PC-9 (cell line): ENCODE measurements around the gene ZNF831. TPM values are rescaled to one million over a fixed set of nuclear protein-coding genes. Genes with fewer than 3 reads are reported as not detected.

Experiments
- BruUV-seq: library from RNA; stranded (reverse); fragments of 400-500 nt; replicated peaks from 2 replicates; lab custom pipeline; 2021; lab: Mats Ljungman, UMichigan
- CTCF ChIA-PET: fragments of 300-600 bp; sonication (Branson Sonifier 250); formaldehyde crosslinking; loops from one replicate; lab custom pipeline; 2022; ENCODE audit warnings: antibody characterized with exemption; lab: Charles Lee
- POLR2A ChIA-PET: fragments of 300-600 bp; sonication (Branson Sonifier 250); formaldehyde crosslinking; loops from one replicate; lab custom pipeline; 2022; ENCODE audit warnings: antibody characterized with exemption; ENCODE audit not compliant: unreplicated experiment; lab: Charles Lee
- DNase-seq, 2 experiments: peaks; one replicate each; pipeline versions ENCODE4 v3.0.0 to v3.0.0-alpha.2; 2015 to 2022; ENCODE audit warnings: mixed read lengths in 1 of 2
- H2AFZ ChIP-seq: fragments of 200-600 bp; sonication (generic); 2 replicates; pipeline ENCODE4 v1.8.1; 2017; ENCODE audit warnings: antibody characterized with exemption
- H3F3A ChIP-seq: fragments of 200-600 bp; sonication (generic); 2 replicates; pipeline ENCODE4 v1.8.1; 2017; ENCODE audit warnings: antibody characterized with exemption, mild to moderate bottlenecking, low read depth; ENCODE audit not compliant: insufficient read depth
- H3K27ac ChIP-seq: fragments of 200-600 bp; sonication (generic); 2 replicates; pipeline ENCODE4 v1.6.1; 2016; ENCODE audit warnings: mixed run types
- H3K27me3 ChIP-seq: fragments of 200-600 bp; sonication (generic); 2 replicates; pipeline ENCODE4 v1.6.1; 2016; ENCODE audit warnings: low read depth, mixed run types; ENCODE audit not compliant: insufficient read depth
- H3K36me3 ChIP-seq: fragments of 200-600 bp; sonication (generic); 2 replicates; pipeline ENCODE4 v1.6.1; 2016; ENCODE audit warnings: low read depth, mixed run types
- H3K4me1 ChIP-seq: fragments of 200-600 bp; sonication (generic); replicated peaks from 2 replicates; pipeline ENCODE4 v1.6.1; 2016; ENCODE audit warnings: mixed run types; ENCODE audit not compliant: insufficient read depth
- H3K4me2 ChIP-seq: fragments of 200-600 bp; sonication (generic); 2 replicates; pipeline ENCODE4 v1.6.1; 2017; ENCODE audit warnings: mixed run types
- H3K4me3 ChIP-seq: fragments of 200-600 bp; sonication (generic); 2 replicates; pipeline ENCODE4 v1.6.1; 2016; ENCODE audit warnings: mixed run types
- H3K79me2 ChIP-seq: fragments of 200-600 bp; sonication (generic); 2 replicates; pipeline ENCODE4 v1.6.1; 2017; ENCODE audit warnings: low read depth, mixed run types
- H3K9me2 ChIP-seq: fragments of 200-600 bp; sonication (generic); 2 replicates; pipeline ENCODE4 v1.8.1; 2017; ENCODE audit warnings: mild to moderate bottlenecking; ENCODE audit not compliant: insufficient read depth
- H3K9me3 ChIP-seq: fragments of 200-600 bp; sonication (generic); 2 replicates; pipeline ENCODE4 v1.8.1; 2016; ENCODE audit warnings: low read depth; ENCODE audit not compliant: insufficient read depth
- H4K20me1 ChIP-seq: fragments of 200-600 bp; sonication (generic); 2 replicates; pipeline ENCODE4 v1.8.1; 2017; ENCODE audit not compliant: insufficient read depth
- CTCF ChIP-seq: fragments of 200-600 bp; sonication (generic); conservative IDR thresholded peaks from 2 replicates; pipeline ENCODE4 v1.6.1; 2017; ENCODE audit warnings: mixed run types, antibody characterized with exemption, mild to moderate bottlenecking, moderate library complexity
- EZH2 ChIP-seq: fragments of 200-600 bp; sonication (generic); IDR thresholded peaks from 2 replicates; pipeline ENCODE4 v1.8.0; 2017; ENCODE audit warnings: antibody characterized with exemption, low read depth
- intact Hi-C: fragments of 100-400 bp; cut with micrococcal nuclease; formaldehyde crosslinking; loops from one replicate; pipeline ENCODE4 v1.10.0; 2022; ENCODE audit not compliant: unreplicated experiment
- total RNA-seq: library from RNA; stranded (reverse); gene quantifications from 2 replicates; pipeline ENCODE4 v1.2.3, GENCODE V29; 2021

The ZNF831 gene
- total RNA-seq, 1 experiment from 2014 or later: not detected

DNA sequence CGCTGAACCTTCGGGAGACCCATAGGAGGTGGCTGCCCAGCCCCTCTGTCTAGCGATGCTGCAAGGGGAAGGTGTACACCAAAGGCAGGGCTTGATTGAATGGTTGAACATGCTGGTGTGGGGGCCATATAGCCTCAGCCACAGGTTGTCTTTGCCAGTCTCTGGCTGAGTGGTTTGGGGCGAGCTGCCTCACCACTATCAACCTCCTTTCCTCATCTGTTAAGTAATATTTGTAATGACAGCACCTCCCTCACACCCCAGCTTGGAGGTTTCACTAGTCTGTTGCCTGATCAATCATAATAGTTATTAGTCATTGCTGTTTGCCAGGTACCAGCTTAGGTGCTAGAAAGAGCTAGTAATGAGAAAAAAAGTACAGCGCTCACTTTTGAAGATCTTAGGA, 11.8 kb upstream of the ZNF831 start:
- Histone ChIP-seq H3K4me2 (no peak overlapping the region), H3K27me3 (peaks cover 95% of the 10 kb centered on the region), H3K4me1 (no peaks in the 10 kb centered on the region), H3K36me3 (no peaks in the 10 kb centered on the region), H3K9me3 (no peaks in the 10 kb centered on the region), H4K20me1 (no peaks in the 10 kb centered on the region), H3F3A (no peaks in the 10 kb centered on the region), H3K27ac (no peak overlapping the region), H3K9me2 (no peaks in the 10 kb centered on the region), H2AFZ (no peak overlapping the region), H3K79me2 (no peaks in the 10 kb centered on the region), H3K4me3 (no peak overlapping the region)
- ChIA-PET CTCF (no interaction called here), POLR2A (no interaction called here)
- TF ChIP-seq CTCF (no peak), EZH2 (no peak)
- no peak for DNase-seq
- no TSS peak for BruUV-seq
- intact Hi-C loops: no loop called here

DNA sequence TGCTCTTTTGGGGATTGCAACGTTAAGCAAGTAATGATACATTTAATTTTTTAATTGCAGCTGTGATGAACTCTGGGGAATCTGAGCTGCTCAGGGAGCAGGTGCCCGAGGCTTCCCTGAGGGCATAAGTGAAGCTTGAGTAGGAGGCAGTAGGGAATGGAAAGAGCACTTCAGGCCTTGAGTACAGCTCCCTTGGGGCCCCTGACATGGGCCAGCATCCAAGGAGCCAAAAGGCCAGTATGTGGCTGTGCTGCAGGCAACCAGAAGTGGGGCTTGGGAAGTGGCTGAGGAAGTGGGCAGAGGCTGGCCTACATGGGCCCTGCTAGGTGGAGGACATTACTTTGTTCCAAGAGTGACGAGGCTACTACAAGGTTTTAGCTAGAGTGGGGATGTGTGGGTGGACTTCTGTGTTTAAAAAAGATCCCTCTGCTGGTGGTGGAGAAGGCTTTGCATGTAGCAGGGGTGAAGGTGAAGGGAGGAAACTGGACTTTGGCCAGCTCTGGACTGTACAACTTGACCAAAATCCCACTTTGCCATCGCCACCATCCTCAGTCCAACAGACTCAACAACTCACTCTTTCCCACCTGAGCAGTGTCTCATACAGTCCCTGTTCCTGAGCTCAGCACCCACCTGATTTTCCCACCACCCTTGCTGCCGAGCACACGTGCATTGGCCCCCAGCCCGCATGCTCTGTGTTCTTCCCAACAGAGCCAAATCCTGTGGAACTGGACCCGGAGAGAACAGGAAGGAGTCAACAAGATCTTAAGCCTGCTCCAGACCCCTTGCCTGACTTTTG, 10.9 kb upstream of the ZNF831 start:
- H3K4me2 ChIP-seq: no peak overlapping the region
- no TSS peak for BruUV-seq
- CTCF ChIA-PET: no interaction called here
- no peak for DNase-seq
- H3K27ac ChIP-seq: no peak overlapping the region
- H3K9me3 ChIP-seq: no peaks in the 10 kb centered on the region
- no peak overlapping the region for H2AFZ ChIP-seq
- H3K36me3 ChIP-seq: no peaks in the 10 kb centered on the region
- H3K79me2 ChIP-seq: no peaks in the 10 kb centered on the region
- intact Hi-C loops: no loop called here
- H3K27me3 ChIP-seq: peaks cover 95% of the 10 kb centered on the region
- POLR2A ChIA-PET: no interaction called here
- no peak for TF ChIP-seq CTCF
- H3F3A ChIP-seq: no peaks in the 10 kb centered on the region
- no peak overlapping the region for H3K4me3 ChIP-seq
- no peaks in the 10 kb centered on the region for H4K20me1 ChIP-seq
- no peaks in the 10 kb centered on the region for H3K4me1 ChIP-seq
- H3K9me2 ChIP-seq: no peaks in the 10 kb centered on the region

GRCh38 chr20:59153355-59153681, 10.3 kb upstream of the ZNF831 start:
- ChIA-PET POLR2A (no interaction called here), CTCF (no interaction called here)
- no peaks in the 10 kb centered on the region for H3F3A ChIP-seq
- H4K20me1 ChIP-seq: no peaks in the 10 kb centered on the region
- no peak overlapping the region for H3K4me3 ChIP-seq
- H3K79me2 ChIP-seq: no peaks in the 10 kb centered on the region
- intact Hi-C loops: no loop called here
- H2AFZ ChIP-seq: no peak overlapping the region
- H3K27me3 ChIP-seq: peaks cover 96% of the 10 kb centered on the region
- BruUV-seq: no TSS peak
- no peaks in the 10 kb centered on the region for H3K36me3 ChIP-seq
- H3K9me3 ChIP-seq: no peaks in the 10 kb centered on the region
- H3K4me1 ChIP-seq: no peaks in the 10 kb centered on the region
- H3K4me2 ChIP-seq: no peak overlapping the region
- TF ChIP-seq CTCF (no peak), EZH2 (no peak)
- DNase-seq: no peak
- no peaks in the 10 kb centered on the region for H3K9me2 ChIP-seq
- no peak overlapping the region for H3K27ac ChIP-seq
